Hindlimb muscle (tissue), 1 donor: ENCODE measurements around the gene RALY. TPM values are rescaled to one million over a fixed set of nuclear protein-coding genes. Genes with fewer than 3 reads are reported as not detected.

Experiments
- polyA plus RNA-seq: library from polyadenylated mRNA; unstranded; fragments of 120-200 nt; gene quantifications from one replicate; pipeline ENCODE4 v1.2.1, GENCODE V29; 2013; ENCODE audit not compliant: insufficient read length

RALY gene
- polyA plus RNA-seq, 1 donor, result 136 TPM

Other genes with a start within 250 kb of the RALY start
- gene CHMP4B, start 182.6 kb upstream of the RALY start, polyA plus RNA-seq, result 69.6 TPM
- gene EIF2S2, start 118.3 kb downstream of the RALY start, polyA plus RNA-seq, result 41.2 TPM
- gene ASIP, start 247.5 kb downstream of the RALY start, polyA plus RNA-seq, result 0.68 TPM